Measurements from ENCODE around the gene THADA.
A peak's percentile ranks its signal among the peaks of the same experiment; 100 is the strongest.
"Not testable (repeated sequence)": the region's sequence is repeated elsewhere in the genome, so short reads cannot be mapped to it uniquely, and the experiment has no call there.

Gene THADA

DNA sequence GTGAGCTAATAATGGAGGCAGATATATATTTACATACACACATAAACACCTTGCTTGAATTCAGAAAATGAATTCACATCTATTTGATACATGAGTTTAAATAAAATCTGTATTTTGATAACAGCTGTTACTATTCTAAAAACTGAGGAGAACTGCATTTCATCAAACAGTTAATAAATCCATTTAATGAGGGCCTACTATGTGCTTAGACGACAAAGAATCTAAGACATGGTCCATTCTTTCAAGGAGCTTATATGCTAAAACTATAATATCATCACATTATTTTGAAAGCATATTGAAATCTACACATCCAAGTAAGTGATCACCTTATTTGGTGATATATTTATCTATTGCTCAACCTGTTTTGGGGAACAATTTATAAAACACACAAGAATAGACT is 278.6 kb downstream of the THADA start:
- no peak for DNase-seq

GRCh38 chr2:43315482-43315881 is 280.4 kb downstream of the THADA start:
- DNase-seq = no peak

DNA sequence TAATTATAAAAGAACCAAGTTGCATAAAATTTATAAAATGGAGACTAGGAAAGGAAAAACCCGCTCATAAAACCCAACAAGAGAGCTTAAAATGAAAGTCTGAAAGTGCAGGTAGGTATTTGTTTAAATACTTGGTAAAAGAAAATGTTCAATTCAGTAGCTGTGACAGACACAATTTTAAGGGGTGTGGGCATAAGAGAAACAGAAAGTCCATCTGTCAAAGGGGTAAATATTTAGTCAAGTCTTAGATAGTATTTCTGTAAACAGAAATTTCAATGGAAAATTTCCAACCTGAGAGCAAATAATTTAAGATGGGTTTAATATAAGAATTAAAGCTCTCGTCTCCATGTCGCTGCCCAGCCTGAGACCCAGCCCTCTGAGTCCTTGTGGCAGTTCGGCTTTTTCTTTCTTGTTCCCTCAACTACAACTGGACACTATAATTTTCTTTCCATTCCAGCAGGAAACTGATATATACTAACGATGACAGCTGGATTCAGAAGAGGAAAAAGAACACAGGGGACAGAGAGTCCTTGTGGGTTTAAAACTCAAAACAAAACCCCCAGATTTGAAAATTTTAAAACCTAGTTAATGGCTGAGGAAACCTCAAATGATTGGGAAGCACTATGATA is 281.4 kb downstream of the THADA start:
- peak in 1 of 3 experiments; percentile 15 for DNase-seq

DNA sequence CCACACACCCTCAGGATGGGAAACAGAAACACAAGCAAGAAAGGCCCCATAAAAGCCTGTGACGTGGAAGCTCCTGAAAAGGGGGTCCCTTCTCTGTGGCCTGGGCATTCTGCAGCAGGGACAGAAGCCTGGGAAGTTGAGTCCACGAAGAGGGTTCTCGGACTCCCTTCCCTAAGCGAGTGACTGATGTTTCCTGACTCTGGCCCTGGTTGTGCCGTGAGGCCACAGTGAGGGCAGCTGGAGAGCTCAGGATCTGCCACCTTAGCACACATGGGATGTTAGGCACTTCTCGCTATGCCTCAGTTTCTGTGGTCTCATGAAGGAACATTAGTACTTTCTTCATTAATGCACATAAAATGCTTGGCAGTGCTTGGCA is 282.2 kb downstream of the THADA start:
- no peak for DNase-seq

DNA sequence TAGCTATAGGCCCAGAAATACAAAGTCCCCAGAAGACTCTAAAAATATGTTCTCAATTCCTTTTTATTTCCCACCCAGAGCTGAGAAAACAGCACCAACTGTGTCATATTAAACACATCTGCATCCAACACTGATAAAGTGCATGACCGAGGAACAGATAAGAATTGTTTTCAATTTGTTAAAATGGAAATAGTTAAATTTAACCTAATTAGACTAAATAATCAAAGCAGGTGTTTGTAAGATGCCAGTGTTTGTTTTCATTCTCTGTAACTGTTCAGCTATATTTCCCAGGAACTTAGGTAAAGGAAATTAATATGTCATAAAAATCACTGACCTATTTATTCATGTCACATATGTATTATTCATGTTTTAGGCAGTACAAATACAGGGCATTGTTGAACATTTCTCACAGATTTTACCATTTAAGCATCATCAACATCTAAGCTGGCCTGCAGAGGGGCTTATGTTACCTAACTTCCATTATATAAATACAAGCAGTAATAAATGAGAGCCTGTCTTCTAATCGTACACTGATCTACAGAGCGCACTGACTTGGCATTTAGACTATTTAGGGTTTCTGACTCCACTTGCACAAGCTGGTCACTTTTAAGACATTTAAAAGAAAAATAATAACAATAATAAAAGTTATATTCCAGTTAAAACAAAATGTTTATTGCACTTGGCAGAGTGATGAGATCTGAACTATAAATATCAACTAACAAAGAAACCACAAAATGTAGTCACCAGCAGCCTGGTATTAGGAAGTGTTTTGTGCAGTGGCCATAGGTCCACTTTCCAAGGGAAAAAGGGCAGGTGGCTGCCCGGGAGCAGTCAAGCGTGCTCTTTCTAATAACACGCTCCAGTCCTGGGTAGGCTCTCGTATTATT is 282.8 kb downstream of the THADA start:
- peak in 2 of 3 experiments; percentile 49 to 86 for DNase-seq

DNA sequence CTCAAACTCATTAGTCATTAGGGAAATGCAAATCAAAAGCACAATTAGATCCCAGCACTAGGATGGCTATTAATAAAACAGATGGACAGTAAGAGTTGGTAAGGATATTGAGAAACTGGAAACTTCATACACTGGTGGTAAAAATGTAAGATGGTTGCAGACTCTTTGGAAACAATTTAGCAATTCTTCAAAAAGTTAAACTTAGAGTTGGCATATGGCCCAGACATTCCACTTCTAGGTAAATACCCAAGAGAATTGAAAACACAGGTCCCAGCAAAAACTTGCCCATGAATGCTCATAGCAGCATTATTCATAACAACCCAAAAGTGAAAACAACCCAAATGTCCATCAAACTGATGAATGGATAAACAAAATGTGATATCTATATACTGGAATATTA is 284.6 kb downstream of the THADA start:
- no peak for DNase-seq

DNA sequence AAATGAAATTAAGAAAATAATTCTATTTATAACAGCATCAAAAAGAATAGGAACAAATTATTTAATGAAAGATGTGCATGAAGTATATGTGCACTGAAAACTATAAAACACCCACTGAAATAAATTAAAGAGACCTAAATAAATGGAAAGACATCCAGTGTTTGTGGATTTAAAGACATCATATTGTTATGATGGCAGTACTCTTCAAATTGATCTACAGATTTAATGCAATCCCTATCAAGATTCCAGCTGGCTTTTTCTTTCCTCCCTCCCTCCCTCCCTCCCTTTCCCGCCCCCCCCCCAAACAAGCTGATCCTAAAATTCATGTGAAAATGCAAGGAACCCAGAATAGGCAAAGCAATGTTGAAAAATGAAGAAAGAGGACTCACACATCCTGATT is 285.9 kb downstream of the THADA start:
- no peak for DNase-seq

GRCh38 chr2:43307973-43308372 is 287.9 kb downstream of the THADA start:
- no peak for DNase-seq

DNA sequence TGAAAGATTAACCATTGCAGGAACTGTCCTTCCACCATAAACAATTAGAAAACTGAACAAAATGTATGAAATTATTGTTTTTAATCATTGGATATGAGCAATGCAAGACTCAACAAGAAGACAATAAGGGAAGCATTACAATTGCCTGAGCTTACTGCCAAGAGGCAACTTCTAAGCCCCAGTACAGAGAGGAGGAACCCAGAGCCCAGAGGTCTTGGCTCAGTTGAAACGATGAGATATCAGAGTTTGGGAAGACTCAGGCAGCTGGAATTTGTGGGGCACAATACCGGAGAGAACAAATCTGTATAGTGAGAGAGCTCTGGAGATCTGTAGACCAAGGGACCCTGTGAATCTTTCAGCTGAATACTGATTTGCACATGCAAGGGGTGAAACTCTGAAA is 288.8 kb downstream of the THADA start:
- DNase-seq = no peak

DNA sequence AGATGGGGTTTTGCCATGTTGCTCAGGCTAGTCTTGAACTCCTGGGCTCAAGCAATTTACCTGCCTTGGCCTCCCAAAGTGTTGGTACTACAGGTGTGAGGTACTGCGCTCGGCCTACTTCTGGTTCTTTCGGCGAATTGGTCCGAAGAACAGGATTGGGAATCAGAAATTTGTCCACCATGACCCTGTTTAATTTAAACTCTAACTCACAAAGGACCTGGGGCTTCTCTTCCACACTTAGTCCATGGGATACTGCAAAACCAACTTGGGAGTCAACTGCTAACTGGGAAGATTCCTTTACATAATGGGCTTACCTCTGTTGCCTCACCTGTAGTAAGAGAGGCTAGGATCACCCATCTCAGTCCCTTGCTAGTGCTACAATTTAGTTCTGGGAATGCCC is 289.6 kb downstream of the THADA start:
- no peak for DNase-seq

DNA sequence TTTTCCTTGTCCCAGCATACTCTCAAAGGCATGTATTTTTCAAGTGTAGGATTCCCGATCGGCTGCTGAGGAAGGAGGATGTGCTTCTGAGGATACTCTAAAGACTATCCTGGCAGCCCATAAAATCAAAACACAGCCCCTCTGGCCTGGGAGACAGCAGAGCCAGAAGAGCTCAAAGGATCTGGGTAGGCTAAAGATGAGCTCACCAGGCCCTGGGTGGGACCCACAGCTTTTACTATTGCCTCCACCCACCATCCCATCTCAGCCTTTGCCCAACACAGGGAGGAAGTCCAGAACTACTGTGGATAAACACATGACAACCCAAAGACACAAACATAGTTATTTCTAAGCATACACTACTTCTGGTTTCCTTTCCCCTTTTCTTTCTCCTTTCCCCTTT is 290.3 kb downstream of the THADA start:
- DNase-seq = no peak

DNA sequence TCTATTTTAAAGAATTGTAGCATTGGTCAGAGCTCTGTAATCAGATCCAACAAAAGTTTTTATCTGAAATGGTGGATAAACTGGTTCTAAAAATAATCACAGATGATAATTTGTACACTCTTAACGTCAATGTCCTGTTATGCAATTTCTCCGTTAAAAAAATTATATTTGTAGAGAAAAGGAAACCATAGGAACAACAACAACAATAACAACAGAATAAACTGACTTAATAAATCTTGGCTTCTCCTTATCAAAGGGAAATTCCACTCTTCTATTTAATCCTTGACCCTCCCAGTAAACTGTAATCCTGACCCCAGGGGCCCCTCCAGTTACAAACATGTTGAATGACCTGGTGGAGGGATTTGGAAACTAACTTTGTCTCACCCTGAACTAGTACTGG is 290.8 kb downstream of the THADA start:
- DNase-seq = no peak

- DNase-seq = peak in 2 of 3 experiments; percentile 26 to 43
Observed at GRCh38 chr2:43303889-43304288, 291.9 kb downstream of the THADA start.

DNA sequence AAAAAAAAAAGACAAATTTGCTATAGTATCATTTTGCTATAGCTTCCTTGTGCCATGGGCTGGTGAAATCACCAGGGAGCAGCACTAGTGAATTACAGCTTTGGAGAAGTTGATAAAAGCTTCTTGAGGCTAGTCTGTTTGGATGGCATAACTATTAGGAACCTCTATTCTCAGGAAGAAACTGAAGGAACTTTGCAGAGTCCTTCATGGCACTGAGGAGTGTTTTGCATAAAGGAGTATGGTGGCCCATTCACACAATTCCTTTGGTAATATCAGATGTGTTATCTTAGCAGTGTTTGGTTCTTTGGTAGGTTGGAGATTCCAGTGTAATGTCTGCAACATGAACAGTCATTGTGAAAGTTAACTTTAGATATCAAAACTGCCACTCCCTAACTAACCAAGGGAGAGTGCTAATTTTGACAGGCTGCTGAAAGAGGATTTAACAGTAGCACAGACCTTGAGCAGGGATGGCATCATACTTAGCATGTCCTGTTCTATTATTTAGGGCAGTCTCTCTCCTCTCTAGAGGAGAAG is 292.8 kb downstream of the THADA start:
- DNase-seq = no peak

DNA sequence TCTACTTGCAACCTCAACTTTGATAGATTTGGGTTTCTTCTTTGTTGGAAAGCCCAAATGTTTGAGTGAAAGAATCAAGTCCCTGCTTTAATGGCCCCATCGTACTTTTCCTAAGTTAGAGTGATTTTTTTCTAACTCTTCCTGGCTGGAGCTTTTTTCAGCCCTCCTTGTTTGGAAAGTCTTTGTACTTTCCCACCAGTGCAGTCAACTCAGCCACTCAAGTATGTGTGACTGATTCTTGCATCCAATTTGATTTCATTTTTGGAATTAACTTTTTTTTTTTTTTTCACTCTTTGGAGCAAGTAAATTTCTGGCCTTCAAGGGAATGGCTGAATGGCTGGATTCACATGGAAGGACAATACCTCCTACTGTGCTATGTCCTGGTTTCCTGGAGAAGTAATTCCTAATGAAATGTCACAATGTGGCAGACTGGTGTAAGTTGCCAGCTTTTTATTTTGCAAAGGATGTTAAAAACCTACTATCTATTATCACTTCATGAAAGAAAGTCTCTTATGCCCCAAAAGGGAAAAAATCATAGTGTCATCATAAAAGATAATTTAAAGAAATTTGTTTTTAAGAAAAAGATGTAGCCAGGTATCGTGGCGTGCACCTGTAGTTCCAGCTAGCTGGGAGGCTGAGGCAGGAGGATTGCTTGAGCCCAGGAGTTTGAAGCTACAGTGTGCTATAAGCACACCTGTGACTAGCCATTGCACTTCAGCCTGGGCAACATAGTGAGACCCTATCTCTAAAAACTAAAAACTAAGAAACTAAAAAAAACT is 293.5 kb downstream of the THADA start:
- no peak for DNase-seq

DNA sequence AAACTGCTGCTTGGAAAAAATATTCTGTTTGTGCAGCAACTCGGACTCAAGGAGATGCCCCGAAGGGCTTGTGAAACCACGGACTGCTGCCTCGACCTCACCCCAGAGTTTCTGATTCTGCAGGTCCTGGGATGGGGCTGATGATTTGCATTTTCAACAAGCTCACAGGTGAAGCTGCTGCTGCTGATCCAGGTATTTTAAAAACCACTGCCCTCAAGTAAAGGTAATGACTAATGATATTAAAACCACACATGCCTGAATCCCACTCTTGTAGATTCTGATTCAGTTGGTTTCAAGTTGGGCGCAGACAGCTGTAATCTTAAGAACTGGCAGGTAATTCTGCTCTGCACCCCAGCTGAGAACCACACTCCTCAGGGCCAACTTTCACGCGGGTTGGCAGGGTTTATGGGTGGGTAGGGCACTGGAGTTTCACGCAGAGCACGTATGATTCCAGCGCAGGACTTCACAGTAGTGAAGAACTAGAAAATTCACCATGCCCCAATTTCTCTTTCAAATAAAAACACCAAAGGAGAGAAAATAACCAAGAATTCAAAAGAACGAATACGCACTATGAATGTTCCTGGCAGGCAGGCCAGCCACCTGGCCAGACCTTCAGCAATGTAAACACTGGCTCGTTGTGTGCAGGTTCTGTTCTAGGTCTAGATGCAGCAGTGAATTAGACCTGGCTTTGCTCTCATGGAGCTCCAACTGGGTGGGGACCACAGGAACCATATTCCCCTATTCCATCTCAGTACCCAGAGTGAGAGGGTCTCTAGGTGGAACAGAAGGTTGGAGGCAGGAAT is 294.9 kb downstream of the THADA start:
- DNase-seq = peak in 1 of 3 experiments; percentile 13

GRCh38 chr2:43300222-43300621 is 295.6 kb downstream of the THADA start:
- no peak for DNase-seq

- DNase-seq = no peak
Observed at GRCh38 chr2:43298500-43298899, 297.3 kb downstream of the THADA start.

- DNase-seq = not testable (repeated sequence)
Observed at GRCh38 chr2:43297740-43298139, 298.1 kb downstream of the THADA start.

DNA sequence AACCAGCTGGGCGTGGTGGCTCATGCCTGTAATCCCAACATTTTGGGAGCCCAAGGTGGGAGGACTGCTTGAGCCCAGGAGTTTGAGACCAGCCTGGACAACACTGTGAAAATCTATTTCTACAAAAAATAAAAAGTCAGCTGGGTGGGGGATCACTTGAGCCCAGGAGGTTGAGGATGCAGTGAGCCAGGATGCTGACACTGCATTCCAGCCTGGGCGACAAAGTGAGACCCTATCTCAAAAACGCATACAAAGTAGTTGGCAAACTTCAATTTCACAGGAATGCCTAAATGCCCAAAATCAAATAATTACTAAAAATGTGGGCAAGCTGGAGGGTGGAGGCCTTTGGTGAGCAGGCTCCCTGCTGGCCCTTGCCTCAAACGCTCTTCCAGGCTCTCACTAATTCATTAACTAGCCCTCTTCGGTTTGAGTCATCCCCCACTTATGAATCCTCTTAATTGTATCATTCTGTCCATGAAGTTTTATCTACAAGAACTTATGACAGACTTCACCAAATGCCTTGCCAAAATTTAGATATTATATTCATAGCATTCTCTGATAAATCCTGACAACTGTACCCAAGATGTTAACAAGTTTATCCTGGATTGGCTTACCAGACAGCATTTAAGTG is 300.8 kb downstream of the THADA start:
- no peak for DNase-seq

DNA sequence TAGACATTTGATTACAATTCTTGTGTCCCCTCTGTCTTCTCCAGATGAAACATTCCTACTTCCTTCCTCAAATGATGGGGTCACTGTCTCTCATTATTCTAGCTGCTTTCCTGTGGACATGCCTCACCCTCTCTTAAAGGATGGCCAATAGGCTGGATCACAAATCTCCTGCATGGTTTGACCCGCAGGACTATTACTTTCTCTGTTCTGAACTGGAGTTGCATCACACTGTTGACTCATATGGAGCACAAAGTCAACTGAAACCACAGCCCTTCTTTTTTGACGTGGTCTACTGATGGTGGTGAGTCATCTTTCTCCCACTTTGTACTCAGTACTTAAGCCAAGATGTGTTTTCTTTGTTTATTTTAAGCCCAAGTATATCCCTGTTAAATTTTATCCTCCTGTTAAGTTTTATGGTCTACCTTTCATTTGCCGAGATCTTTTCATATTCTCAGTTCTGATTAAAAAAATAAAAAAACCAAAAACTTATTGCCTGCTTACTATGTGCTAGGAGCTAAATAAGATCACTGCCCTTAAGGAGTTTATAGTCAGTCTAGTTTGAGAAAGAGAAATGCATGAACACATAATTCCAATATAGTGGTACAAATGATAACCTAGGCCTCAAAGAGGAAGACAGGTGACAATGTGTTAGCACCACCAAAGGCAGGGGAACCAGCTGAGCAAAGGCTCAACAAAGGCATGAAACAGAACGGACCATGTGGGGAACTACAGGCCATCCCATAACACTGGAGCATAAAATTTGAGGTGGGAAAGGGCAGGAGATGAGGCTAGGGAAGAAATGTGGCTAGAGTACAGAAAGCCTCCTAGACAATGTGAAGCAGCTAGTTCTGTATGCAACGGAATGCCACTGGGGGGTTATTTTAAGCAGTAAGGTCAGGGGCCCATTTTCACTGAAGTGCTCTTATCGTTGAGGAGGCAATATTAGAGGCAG is 301.8 kb downstream of the THADA start:
- DNase-seq = no peak
